GM12864 (cell line): ENCODE measurements around the gene FAM110A.

Source experiments
- DNase-seq: peaks from one replicate; pipeline ENCODE4 v3.0.0-alpha.2; 2011; ENCODE audit warnings: low read depth
- H3K4me3 ChIP-seq: 2 replicates; pipeline ENCODE4 v1.5.1; 2011; ENCODE audit warnings: mild to moderate bottlenecking, low read depth, low read length, control low read depth
- TF ChIP-seq, protein P1 (sequence below): IDR thresholded peaks from 2 replicates; pipeline ENCODE4 v1.5.1; 2011; ENCODE audit warnings: low read depth, mild to moderate bottlenecking, moderate library complexity, low read length, control low read depth, inconsistent platforms; ENCODE audit errors: missing control alignments

The FAM110A gene

DNA sequence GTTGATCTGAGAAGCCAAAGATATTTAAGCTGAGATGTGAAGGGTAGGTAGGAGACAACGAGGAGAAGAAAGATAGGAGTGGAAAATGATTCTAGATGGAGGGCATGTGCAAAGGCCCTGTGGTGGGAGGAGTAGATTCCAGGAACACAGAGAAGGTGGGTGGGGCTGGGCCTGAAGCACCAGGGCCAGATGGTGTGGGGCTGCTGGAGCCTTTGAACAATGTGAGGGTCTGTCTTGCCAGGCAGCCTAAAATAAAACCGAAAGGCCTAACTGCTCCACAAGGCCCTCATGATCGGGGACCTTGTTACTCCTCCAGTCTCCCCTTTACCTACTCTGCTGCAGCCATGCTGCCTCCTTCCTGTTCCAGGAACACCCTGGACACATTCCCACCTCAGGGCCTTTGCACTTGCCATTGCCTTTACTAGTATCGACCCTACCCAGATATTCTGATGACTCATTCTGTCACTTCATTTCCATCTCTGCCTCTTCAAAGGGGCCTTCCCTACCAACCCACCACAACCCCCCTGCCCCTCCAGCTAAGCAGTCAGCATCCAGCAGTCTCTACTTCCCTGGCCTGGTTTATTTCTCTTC lies 20.0 kb downstream of the FAM110A start:
- TF ChIP-seq, protein P1, sequence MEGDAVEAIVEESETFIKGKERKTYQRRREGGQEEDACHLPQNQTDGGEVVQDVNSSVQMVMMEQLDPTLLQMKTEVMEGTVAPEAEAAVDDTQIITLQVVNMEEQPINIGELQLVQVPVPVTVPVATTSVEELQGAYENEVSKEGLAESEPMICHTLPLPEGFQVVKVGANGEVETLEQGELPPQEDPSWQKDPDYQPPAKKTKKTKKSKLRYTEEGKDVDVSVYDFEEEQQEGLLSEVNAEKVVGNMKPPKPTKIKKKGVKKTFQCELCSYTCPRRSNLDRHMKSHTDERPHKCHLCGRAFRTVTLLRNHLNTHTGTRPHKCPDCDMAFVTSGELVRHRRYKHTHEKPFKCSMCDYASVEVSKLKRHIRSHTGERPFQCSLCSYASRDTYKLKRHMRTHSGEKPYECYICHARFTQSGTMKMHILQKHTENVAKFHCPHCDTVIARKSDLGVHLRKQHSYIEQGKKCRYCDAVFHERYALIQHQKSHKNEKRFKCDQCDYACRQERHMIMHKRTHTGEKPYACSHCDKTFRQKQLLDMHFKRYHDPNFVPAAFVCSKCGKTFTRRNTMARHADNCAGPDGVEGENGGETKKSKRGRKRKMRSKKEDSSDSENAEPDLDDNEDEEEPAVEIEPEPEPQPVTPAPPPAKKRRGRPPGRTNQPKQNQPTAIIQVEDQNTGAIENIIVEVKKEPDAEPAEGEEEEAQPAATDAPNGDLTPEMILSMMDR: no peak
- H3K4me3 ChIP-seq: no peak overlapping the region
- no peak for DNase-seq

DNA sequence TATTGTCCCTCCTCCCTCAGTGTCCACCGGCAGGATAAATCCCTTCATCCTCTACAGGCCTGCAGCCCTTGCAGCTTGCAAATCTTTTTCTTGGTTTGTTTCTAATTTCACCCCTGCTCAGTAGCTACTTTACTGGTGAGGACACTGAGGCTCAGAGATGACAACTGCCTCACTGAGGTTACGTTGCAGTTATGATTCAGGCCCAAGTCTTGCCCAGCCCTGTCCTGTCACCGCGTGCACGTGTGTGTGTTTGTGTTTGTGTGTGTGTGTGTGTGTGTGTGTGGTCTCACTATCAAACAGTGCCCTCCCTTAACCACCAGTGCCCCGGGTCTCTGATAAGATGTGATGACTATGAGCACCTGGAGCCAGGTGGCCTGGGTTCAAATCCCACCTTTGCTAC lies 21.1 kb downstream of the FAM110A start:
- DNase-seq: no peak

DNA sequence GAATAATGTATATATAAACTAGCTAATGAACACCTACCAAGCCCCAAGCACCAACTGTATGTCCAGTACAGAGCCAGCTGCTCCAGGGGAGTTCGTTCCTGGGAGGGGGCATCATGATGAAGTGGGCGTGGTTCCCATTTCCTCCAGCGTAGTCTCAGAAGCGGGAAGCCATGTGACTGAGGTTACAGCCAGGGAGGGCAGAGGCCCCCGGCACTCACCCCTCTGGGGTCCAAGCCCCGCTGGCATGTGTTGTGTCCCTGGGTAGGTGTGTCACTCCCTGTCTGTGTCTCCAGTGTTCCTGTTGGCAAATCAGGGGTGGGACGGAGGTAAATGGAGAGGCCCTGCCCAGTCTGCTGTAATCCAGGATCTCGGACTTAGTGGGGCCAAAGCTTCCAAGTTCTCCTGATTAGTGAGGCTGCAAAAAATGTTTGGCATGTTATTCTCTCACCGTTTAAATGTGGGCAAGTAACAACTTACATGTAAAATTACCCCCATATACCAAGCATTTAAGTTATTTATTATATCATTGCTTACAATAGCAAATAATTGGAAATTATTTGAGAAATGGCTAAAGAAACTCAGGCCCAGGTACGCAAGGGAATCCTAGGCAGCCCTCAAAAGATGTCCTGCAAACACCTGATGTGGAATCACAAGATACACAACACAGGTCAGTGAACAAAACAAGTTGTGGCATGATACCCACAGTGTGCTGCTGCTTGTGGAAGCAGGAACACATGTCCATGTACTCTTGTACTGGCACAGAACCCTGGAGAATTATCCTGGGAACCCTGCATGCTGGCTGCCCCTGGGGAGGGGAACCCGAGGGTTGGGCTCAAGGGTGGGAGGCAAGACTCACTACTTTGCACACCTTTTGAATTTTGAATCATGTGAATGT lies 22.2 kb downstream of the FAM110A start:
- TF ChIP-seq, protein P1: no peak
- H3K4me3 ChIP-seq: no peak overlapping the region
- DNase-seq: no peak

More for the DNA sequence above, 21.1 kb downstream of the FAM110A start:
- H3K4me3 ChIP-seq: no peak overlapping the region
- TF ChIP-seq, protein P1: no peak

DNA sequence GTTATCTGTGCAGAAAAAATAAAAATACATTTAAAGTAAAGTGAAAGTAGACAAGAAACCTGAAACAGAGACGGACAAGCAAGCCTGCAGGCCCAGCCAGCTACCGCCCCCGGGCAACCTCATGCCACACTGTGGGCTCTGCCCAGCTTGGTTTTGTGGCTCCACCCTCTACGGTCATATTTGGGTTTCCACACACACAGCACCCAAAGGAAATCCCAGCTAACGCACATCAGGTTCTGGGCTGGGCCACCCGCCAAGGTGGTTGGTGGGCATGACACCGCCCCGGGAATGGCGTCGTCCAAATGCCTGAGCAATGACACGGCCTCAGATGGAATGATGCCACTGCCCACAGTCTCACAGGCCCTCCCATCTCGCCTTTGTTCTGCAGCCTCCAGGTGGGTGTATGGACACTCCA lies 22.9 kb downstream of the FAM110A start:
- TF ChIP-seq, protein P1: no peak
- no peak for DNase-seq
- no peak overlapping the region for H3K4me3 ChIP-seq

DNA sequence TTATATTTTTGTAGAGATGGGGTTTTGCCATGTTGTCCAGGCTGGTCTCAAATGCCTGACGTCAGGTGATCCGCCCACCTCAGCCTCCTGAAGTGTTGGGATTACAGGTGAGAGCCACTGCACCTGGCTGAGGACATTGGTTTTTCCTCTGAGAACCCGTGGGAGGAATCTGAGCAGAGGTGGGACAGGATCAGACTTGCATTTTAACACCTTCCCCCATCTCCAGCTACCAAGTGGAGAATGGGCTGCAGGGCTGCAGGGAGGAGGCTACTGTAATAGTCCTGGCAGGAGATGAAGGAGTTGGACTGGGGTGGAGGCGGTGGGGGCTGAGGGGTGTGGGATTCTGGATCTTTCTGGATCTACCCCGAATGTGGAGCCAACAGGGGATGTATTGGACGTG lies 24.5 kb downstream of the FAM110A start:
- no peak for DNase-seq

DNA sequence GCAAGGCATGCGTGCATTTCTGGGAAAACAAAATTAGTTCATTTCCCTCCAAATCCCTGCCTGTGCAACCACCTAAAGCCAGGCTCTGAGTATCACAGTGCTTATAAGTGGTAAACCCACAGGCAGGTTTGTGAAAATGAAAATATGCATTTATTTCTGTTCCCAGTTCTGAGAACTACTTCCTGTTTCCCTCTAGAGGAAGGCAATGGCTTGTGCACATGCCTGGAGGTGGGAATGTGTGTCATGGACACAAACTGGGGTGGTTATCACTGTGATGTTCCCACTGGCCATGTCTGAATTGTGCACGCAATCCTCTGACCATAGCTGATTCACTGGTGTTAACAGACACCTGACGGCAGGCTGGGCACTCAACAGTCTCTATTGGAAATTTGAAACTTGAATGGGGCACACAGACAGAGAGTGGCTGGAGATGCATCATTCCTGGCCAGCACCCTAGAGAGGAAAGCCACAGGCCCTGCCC lies 26.3 kb downstream of the FAM110A start:
- TF ChIP-seq, protein P1: no peak

More for the DNA sequence above, 24.5 kb downstream of the FAM110A start:
- H3K4me3 ChIP-seq: no peak overlapping the region
- TF ChIP-seq, protein P1: no peak

DNA sequence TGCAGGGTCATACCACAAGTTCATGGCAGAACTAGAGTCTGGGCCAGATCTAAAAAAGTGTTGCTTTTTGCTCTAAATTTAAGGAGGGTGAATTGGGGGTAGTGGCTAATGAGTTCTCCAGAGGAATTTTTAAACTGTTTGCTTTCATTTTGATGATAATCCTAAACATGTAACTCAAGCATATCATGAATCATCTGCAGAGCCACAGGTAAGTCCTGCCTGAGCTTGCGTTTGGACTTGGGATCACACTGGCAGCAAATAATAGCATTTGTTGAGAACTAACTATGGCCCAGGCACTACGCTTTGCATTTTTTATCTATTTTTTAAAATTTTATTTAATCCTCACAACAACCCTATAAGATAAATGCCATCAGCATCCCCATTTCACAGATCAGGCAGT lies 27.4 kb downstream of the FAM110A start:
- TF ChIP-seq, protein P1: no peak
- H3K4me3 ChIP-seq: no peak overlapping the region
- DNase-seq: no peak

More for the DNA sequence above, 26.3 kb downstream of the FAM110A start:
- DNase-seq: no peak
- no peak overlapping the region for H3K4me3 ChIP-seq
